Activated T-cell treated with anti-CD3 and anti-CD28 coated beads, Interleukin-2, amount 50 U/mL, for 1 hour (primary cell): ENCODE data around the gene ENSA.
A peak's percentile ranks its signal among the peaks of the same experiment; 100 is the strongest.
"Not testable (repeated sequence)": the region's sequence is repeated elsewhere in the genome, so short reads cannot be mapped to it uniquely, and the experiment has no call there.

Experiments used
- DNase-seq: peaks from one replicate; pipeline ENCODE4 v3.0.0-alpha.2; 2020

The ENSA gene

DNA sequence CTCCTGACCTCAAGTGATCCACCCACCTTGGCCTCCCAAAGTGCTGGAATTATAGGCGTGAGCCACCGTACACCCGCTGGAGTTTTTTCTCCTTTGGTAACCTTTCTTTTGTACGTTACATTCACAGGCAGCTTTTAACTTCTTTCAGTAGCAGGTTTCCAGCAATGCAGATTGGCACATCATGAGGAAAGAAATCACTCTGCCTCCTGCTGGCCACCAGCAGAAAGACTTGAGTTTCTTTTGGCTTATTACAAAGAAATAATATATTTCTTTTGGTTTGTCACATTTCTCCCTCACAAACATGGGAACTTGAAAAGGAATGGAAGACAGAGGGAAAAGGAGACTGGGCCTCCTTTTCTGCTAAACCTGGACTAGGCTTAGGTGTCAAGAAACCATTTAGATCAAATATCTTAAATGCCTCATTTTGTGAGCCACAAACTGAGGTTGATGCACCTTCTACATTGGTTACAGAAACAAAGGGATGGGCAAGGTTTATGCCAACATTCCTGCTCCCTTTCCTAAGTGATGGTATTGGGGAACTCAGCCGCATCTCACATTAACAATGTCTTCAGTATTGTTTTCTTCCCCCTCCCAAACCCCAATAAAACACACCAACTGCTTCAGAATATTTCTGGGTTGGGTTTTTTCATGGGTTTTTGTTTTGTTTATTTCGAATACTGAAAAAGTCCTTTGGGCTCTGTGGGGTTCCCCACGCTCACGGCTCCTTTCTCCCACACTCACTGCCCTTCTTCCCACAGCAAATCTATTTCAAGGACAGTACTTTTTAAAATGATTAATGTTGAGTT, 7.7 kb downstream of the ENSA start:
- DNase-seq, result peak; percentile 60

GRCh38 chr1:150620919-150621318, 8.5 kb downstream of the ENSA start:
- DNase-seq, result no peak

- no peak for DNase-seq
These were observed 9.6 kb downstream of the ENSA start for GRCh38 chr1:150619576-150620509.

GRCh38 chr1:150615346-150616201, 13.8 kb downstream of the ENSA start:
- DNase-seq, result no peak

- no peak for DNase-seq
These were observed 16.1 kb downstream of the ENSA start for GRCh38 chr1:150613061-150613920.

GRCh38 chr1:150612014-150612345, 17.4 kb downstream of the ENSA start:
- no peak for DNase-seq

DNA sequence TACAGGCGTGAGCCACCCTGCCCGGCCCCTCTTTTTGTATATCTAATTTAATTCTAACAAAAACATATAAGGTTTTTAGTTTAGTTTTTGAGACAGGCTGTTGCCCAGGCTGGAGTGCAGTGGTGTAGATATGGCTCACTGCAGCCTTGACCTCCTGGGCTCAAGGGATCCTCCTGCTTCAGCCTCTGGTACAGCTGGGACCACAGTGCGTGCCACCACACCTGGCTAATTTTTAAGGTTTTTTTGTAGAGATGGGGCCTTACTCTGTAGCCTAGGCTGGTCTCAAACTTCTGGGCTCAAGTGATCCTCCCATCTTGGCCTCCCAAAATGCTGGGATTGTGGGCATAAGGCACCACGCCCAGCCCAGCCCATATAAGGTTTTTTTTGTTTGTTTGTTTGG, 18.8 kb downstream of the ENSA start:
- DNase-seq, result no peak

GRCh38 chr1:150609732-150610131, 19.7 kb downstream of the ENSA start:
- no peak for DNase-seq

DNA sequence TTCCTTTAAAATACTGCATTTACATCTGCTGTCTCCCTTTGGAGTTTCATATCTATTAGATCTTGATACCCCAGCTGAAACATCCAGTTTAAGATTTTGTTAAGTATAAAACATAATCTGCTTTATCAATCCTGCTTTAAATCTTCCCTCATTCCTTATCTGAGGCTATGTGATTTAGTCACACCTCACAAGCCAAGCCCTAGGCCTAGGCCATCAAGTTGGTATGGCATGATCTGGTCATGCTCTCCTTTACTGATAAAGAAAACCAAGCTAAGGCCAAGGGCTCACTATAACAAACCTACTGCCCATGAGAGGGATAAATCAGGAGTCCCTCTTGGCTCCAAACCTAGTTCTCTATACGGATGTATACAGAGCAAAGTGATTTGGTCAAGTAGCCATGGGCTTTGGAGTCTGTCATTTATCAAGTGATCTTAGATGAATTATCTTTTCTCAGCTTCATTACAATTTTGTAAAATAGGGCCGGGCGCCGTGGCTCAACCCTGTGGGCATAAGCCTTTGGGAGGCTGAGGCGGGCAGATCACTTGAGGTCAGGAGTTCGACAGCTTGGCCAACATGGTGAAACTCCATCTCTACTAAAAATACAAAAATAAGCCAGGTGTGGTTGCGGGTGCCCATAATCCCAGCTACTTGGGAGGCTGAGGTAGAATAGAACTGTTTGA, 22.8 kb downstream of the ENSA start:
- no peak for DNase-seq

GRCh38 chr1:150605451-150605731, 24.0 kb downstream of the ENSA start:
- not testable (repeated sequence) for DNase-seq

DNA sequence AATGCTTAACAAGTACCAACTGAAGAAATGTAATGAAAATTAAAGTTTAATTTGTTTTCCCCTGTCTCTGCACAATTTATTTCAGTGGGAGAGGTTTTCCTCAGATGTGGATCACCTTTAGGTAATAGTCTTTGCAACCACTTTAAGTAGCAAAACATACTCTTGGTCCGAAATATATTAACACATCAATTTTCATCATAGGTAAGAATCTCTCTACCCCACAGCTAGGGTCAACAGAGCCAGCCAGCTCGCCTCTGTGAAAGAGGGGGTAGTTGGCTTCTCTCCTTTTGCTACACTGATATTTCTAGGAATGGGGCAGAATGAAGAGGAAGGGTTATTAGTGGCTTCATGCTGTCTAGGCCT, 25.2 kb downstream of the ENSA start:
- no peak for DNase-seq

DNA sequence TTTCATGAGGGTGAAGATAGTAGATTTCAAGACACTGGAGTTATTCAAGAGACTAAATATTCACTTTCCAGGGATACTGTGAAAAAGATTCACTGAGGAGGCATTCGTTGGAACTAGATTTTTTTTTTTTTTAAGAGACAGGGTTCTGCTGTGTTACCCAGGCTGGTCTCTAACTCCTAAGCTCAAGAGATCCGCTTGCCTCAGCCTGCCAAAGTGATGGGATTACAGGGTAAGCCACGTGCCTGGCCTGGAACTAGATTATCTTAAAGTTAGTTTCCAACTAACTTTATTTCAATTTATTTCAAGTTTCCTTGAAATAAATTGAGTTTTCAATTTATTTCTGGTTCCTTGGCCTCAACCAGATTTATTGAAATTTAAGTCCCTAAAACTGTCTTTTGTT, 25.7 kb downstream of the ENSA start:
- no peak for DNase-seq

GRCh38 chr1:150602372-150602771, 27.0 kb downstream of the ENSA start:
- DNase-seq, result not testable (repeated sequence)

- no peak for DNase-seq
These were observed 27.9 kb downstream of the ENSA start for GRCh38 chr1:150601540-150601939.

- DNase-seq, result not testable (repeated sequence)
These were observed 31.1 kb downstream of the ENSA start for GRCh38 chr1:150598346-150598745.

DNA sequence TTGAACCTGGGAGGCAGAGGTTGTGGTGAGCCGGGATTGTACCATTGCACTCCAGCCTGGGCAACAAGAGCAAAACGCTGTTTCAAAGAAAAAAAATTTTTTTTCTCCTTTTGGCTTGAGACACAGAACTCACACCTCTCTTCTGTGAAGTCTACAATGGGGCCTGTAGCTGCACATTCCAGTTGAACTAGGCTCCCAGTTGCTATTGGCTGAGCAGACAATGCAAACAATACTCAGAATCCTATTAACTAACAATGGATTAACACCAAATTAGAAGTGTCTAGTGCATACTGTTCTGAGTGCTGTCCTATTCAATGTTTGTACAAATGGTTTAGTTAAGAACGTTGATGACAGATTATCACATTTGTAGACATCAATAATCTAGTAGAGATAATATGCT, 32.4 kb downstream of the ENSA start:
- no peak for DNase-seq

DNA sequence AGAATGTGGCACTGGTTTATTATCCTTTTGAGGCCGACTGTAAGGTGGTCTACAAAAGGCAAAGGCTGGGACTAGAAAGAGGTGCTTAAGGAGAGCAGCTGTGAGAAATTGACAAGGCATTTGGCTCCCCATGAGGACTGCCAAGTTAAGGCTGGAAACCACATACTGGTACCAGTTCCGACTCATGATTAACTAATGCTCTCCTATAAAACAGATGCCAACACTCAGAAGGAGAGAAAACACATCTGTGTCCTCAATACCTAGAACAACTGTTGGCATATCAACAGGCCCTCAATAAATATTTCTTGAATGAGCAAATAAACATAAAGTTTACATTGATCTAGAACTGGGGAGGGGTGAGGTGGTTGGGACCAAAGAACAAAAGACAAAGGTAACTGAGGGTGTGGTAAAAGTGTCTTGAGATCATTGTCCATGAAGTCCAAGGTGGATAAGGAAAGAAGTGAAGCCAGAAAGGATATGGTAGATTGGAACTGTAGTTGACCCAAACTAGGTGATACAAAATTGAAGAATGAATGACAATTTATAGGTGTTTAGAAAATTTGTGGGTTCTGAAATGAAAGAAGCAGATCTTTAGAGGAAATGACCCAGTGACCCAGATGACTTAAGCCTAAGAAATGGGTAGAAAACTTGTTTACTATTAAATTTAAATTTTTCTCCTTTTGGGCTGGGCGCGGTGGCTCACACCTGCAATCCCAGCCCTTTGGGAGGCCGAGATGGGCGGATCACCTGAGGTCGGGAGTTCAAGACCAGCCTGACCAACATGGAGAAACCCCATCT, 33.1 kb downstream of the ENSA start:
- no peak for DNase-seq

DNA sequence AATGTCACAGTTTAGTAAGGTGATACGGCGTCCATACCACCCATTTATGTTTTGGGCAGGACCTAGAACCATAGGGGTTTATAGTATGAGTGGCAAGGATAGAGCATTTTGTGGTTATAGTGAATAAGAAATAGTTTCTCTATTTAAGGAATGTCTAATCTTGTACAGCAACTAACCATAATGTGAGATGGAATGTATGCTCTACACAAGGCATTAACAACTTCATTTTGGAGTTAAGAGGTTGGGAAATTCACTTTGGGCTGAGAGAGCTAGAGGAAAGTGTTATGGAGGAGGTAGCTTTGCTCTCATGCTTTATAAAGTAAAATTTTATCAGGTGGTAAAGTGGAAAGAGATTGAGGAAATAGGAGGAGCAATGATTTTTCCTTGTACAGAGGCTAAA, 47.0 kb downstream of the ENSA start:
- no peak for DNase-seq

DNA sequence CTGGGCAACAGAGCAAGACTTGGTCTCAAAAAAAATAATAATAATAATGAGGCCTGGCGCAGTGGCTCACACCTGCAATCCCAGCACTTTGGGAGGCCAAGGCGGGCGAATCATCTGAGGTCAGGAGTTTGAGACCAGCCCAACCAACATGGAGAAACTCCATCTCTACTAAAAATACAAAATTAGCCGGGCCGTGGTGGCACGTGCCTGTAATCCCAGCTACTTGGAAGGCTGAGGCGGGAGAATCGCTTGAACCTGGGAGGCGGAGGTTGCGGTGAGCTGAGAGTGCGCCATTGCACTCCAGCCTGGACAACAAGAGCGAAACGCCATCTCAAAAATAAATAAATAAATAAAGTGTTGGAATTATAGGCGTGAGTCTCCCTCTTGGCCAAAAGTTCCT, 47.5 kb downstream of the ENSA start:
- not testable (repeated sequence) for DNase-seq

DNA sequence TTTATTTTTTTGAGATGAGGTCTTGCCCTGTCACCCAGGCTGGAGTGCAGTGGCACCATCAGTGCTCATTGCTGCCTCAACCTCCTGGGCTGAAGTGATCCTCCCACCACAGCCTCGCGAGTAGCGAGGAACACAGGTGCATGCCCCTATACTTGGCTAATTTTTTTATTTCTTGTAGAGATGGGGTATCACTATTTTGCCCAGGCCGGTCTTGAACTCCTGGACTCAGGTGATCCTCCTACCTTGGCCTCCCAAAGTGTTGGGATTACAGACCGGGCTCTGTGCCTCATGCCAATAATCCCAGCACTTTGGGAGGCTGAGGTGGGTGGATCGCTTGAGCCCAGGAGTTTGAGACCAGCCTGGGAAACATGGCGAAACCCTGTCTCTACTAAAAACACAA, 48.0 kb downstream of the ENSA start:
- DNase-seq, result not testable (repeated sequence)

GRCh38 chr1:150580966-150581365, 48.4 kb downstream of the ENSA start:
- not testable (repeated sequence) for DNase-seq
